ENCODE results near the gene PIP5K1B. TPM values are rescaled to one million over a fixed set of nuclear protein-coding genes. Genes with fewer than 3 reads are reported as not detected.

Gene PIP5K1B
- total and polyA plus RNA-seq, 2 donors (not counting 3 experiments of a cell fraction or from before 2014, with no cell fraction given): 0.27 TPM; not detected in 1

DNA sequence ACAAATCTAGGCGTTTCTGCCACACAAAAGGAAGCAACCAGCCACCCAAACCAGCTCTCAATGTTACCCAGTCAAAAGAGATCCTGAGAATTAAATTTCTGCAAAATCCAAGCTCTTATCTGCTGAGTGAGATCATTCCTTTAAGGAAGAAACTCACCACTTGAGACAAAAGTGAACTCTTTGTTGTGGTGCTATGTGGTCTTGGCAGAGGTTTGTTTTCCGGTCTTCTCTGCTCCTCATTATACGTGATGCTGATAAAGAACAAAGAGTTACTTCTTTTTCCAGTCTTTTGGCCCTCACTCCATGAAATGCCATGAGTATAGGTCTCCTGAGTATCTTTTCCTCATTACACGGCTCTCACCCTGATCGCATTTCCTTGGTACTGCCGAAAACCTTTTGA is 226.8 kb downstream of the PIP5K1B start:
- DNase-seq (ENCODE audit: low read depth, low spot score) (no peak), FAIRE-seq (no peak)
- Histone ChIP-seq H3K36me3 (ENCODE audit: control insufficient read depth in 2 of 2, extremely low read depth in 1 of 2, insufficient read depth in 2 of 2, low read length in 2 of 2) (no peaks in the 10 kb centered on the region), H4K20me1 (replicated peaks; ENCODE audit: control insufficient read depth, extremely low read depth, insufficient read depth, low read length) (no peaks in the 10 kb centered on the region), H3K27me3 (ENCODE audit: control insufficient read depth in 2 of 2, insufficient read depth in 2 of 2, low read length in 2 of 2) (peaks cover 0 to 4% of the 10 kb centered on the region in 2 experiments), H3K9me1 (replicated peaks; ENCODE audit: control insufficient read depth, extremely low read depth, insufficient read depth, low read length) (no peaks in the 10 kb centered on the region), H3K79me2 (ENCODE audit: control insufficient read depth, insufficient read depth, low read length) (no peaks in the 10 kb centered on the region), H3K9me3 (replicated peaks; ENCODE audit: control insufficient read depth, insufficient read depth, low read length) (no peaks in the 10 kb centered on the region), H3K4me1 (ENCODE audit: control insufficient read depth, extremely low read depth, insufficient read depth, low read length) (no peaks in the 10 kb centered on the region), H3K4me3 (replicated peaks in 1 of 3; ENCODE audit: insufficient read depth in 1 of 3, low read depth in 1 of 3, low read length in 3 of 3) (no peak overlapping the region), H3K9ac (replicated peaks; ENCODE audit: extremely low read depth, insufficient read depth, low read length) (no peak overlapping the region), H2AFZ (ENCODE audit: low read depth, low read length) (no peak overlapping the region), H3K27ac (ENCODE audit: insufficient read depth, low read depth, low read length) (no peak overlapping the region), H3K4me2 (ENCODE audit: insufficient read depth, low read length) (no peak overlapping the region)
- BruUV-seq (replicated peaks): no TSS peak
- intact Hi-C loops (cut with micrococcal nuclease): no loop called here
- dilution Hi-C loops (cut with MboI; ENCODE audit: extremely low pct_ligation_motif_present, low sequenced_read_pairs): no loop called here
- POLR2A ChIA-PET: no interaction called here
- no peak for TF ChIP-seq JUN (IDR thresholded peaks at IDR 0.05; ENCODE audit: borderline replicate concordance, insufficient read depth, insufficient read length, low read depth)
- no peak for TF ChIP-seq MYC (IDR thresholded peaks at IDR 0.05; ENCODE audit: low read depth, low read length)
- no peak for TF ChIP-seq POLR2A (IDR thresholded peaks at IDR 0.05; ENCODE audit: low read depth, low read length)
- no peak for TF ChIP-seq POLR2AphosphoS5 (IDR thresholded peaks at IDR 0.05; ENCODE audit: insufficient read depth, low read depth, low read length)
- CTCF ChIA-PET: interaction anchor here (0.6 to 1.0 kb wide), 2 partner anchors 20 to 73 kb away, joined by 3 read pairs; no protein-coding TSS in a partner anchor

DNA sequence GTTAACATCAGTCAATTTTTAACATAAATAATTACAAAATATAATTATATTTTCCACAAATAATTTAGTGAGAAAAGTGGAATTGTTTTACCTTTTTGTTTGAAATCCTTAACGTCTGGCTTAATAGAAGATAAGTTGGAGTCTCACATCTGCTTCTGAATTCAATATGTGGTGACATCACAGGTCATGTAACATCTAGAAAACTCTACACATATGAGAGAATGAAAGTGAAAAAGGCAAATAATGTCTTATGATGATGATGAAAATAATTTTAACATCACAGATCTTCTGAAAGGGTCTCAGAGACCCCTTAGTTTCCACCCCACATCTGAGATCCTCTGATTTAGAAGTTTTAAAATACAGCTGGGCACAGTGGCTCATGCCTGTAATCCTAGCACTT is 227.4 kb downstream of the PIP5K1B start:
- Histone ChIP-seq H3K9me1 (replicated peaks; ENCODE audit: control insufficient read depth, extremely low read depth, insufficient read depth, low read length) (no peaks in the 10 kb centered on the region), H4K20me1 (replicated peaks; ENCODE audit: control insufficient read depth, extremely low read depth, insufficient read depth, low read length) (no peaks in the 10 kb centered on the region), H3K4me3 (replicated peaks in 1 of 3; ENCODE audit: insufficient read depth in 1 of 3, low read depth in 1 of 3, low read length in 3 of 3) (no peak overlapping the region), H3K27ac (ENCODE audit: insufficient read depth, low read depth, low read length) (no peak overlapping the region), H3K36me3 (ENCODE audit: control insufficient read depth in 2 of 2, extremely low read depth in 1 of 2, insufficient read depth in 2 of 2, low read length in 2 of 2) (no peaks in the 10 kb centered on the region), H3K4me2 (ENCODE audit: insufficient read depth, low read length) (no peak overlapping the region), H2AFZ (ENCODE audit: low read depth, low read length) (no peak overlapping the region), H3K27me3 (ENCODE audit: control insufficient read depth in 2 of 2, insufficient read depth in 2 of 2, low read length in 2 of 2) (peaks cover 0 to 4% of the 10 kb centered on the region in 2 experiments), H3K4me1 (ENCODE audit: control insufficient read depth, extremely low read depth, insufficient read depth, low read length) (no peaks in the 10 kb centered on the region), H3K9ac (replicated peaks; ENCODE audit: extremely low read depth, insufficient read depth, low read length) (no peak overlapping the region), H3K9me3 (replicated peaks; ENCODE audit: control insufficient read depth, insufficient read depth, low read length) (no peaks in the 10 kb centered on the region), H3K79me2 (ENCODE audit: control insufficient read depth, insufficient read depth, low read length) (no peaks in the 10 kb centered on the region)
- FAIRE-seq (no peak), DNase-seq (ENCODE audit: low read depth, low spot score) (no peak)
- intact Hi-C loops (cut with micrococcal nuclease): no loop called here
- POLR2A ChIA-PET: no interaction called here
- TF ChIP-seq GATA2 (IDR thresholded peaks at IDR 0.05; ENCODE audit: insufficient read depth, insufficient read length, low read depth, low read length): no peak
- TF ChIP-seq FOS (IDR thresholded peaks at IDR 0.05; ENCODE audit: borderline replicate concordance, insufficient read depth, low read length): no peak
- TF ChIP-seq, protein P1, sequence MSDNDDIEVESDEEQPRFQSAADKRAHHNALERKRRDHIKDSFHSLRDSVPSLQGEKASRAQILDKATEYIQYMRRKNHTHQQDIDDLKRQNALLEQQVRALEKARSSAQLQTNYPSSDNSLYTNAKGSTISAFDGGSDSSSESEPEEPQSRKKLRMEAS (IDR thresholded peaks at IDR 0.05; ENCODE audit: insufficient read depth, insufficient read length): no peak
- no TSS peak for BruUV-seq (replicated peaks)
- CTCF ChIA-PET: no interaction called here
- dilution Hi-C loops (cut with MboI; ENCODE audit: extremely low pct_ligation_motif_present, low sequenced_read_pairs): no loop called here
